IMR-90 (cell line): Measurements from ENCODE around the gene CDKN1A. TPM values are rescaled to one million over a fixed set of nuclear protein-coding genes. Genes with fewer than 3 reads are reported as not detected.

Experiments
- ATAC-seq: fragments of 200-7000 bp; cut with Tn5 transposase; 2 replicates; pipeline ENCODE4 v1.9.1; 2020; ENCODE audit warnings: low read depth, mild to moderate bottlenecking, moderate library complexity
- BruUV-seq: library from RNA; stranded (reverse); fragments of 400-500 nt; replicated peaks from 2 replicates; lab custom pipeline; 2021; lab: Mats Ljungman, UMichigan
- CTCF ChIA-PET: fragments of 300-600 bp; formaldehyde crosslinking; extraction: SDS; loops from one replicate; lab custom pipeline; 2021; ENCODE audit warnings: antibody characterized with exemption; lab: Yijun Ruan, JAX
- POLR2A ChIA-PET: fragments of 300-600 bp; sonication (Branson Sonifier 250); formaldehyde crosslinking; loops from one replicate; lab custom pipeline; 2022; ENCODE audit warnings: antibody characterized with exemption; ENCODE audit not compliant: unreplicated experiment; lab: Charles Lee
- DNase-seq: peaks from one replicate; pipeline ENCODE4 v3.0.0; 2013
- H2AFZ ChIP-seq: replicated peaks from 2 replicates; pipeline ENCODE3; 2013; ENCODE audit warnings: low read length, mild to moderate bottlenecking; ENCODE audit not compliant: poor library complexity
- H2AK5ac ChIP-seq: 2 replicates; pipeline ENCODE4 v1.6.1; 2013; ENCODE audit warnings: low read depth, low read length, inconsistent platforms
- H2AK9ac ChIP-seq: replicated peaks from 2 replicates; pipeline ENCODE3; 2013; ENCODE audit warnings: mild to moderate bottlenecking, low read depth, low read length, moderate library complexity; ENCODE audit not compliant: poor library complexity
- H2BK120ac ChIP-seq: 2 replicates; pipeline ENCODE4 v1.6.1; 2013; ENCODE audit warnings: low read depth, low read length, inconsistent platforms
- H2BK15ac ChIP-seq: 3 replicates; pipeline ENCODE4 v1.6.1; 2013; ENCODE audit warnings: low read depth, low read length, inconsistent platforms
- H2BK20ac ChIP-seq: 2 replicates; pipeline ENCODE4 v1.6.1; 2013; ENCODE audit warnings: low read depth, mild to moderate bottlenecking, inconsistent platforms, low read length, moderate library complexity
- H2BK5ac ChIP-seq: 2 replicates; pipeline ENCODE4 v1.6.1; 2013; ENCODE audit warnings: mild to moderate bottlenecking, low read depth, low read length, inconsistent platforms; ENCODE audit not compliant: poor library complexity, severe bottlenecking
- H3K14ac ChIP-seq: replicated peaks from 2 replicates; pipeline ENCODE4 v1.6.1; 2013; ENCODE audit warnings: low read depth, low read length, inconsistent platforms
- H3K18ac ChIP-seq: 2 replicates; pipeline ENCODE4 v1.6.1; 2013; ENCODE audit warnings: low read depth, low read length, control low read depth
- H3K23ac ChIP-seq: 2 replicates; pipeline ENCODE4 v1.6.1; 2013; ENCODE audit warnings: low read depth, low read length, inconsistent platforms
- H3K27ac ChIP-seq: 2 replicates; pipeline ENCODE4 v1.5.1; 2013; ENCODE audit warnings: mild to moderate bottlenecking, control low read depth, low read length; ENCODE audit not compliant: insufficient read depth
- H3K27me3 ChIP-seq: 2 replicates; pipeline ENCODE4 v1.6.1; 2013; ENCODE audit warnings: low read length; ENCODE audit not compliant: control insufficient read depth, insufficient read depth
- H3K36me3 ChIP-seq: 2 replicates; pipeline ENCODE4 v1.6.1; 2013; ENCODE audit warnings: low read length, mixed read lengths; ENCODE audit not compliant: control insufficient read depth, insufficient read depth
- H3K4ac ChIP-seq: 2 replicates; pipeline ENCODE4 v1.6.1; 2013; ENCODE audit warnings: low read depth, low read length, inconsistent platforms
- H3K4me1 ChIP-seq: 2 replicates; pipeline ENCODE4 v1.6.1; 2013; ENCODE audit warnings: low read length, mixed read lengths; ENCODE audit not compliant: control insufficient read depth, insufficient read depth
- H3K4me2 ChIP-seq: 2 replicates; pipeline ENCODE4 v1.6.1; 2013; ENCODE audit warnings: low read depth, mild to moderate bottlenecking, control low read depth, low read length, moderate library complexity
- H3K4me3 ChIP-seq: 2 replicates; pipeline ENCODE4 v1.5.1; 2013; ENCODE audit warnings: low read depth, mild to moderate bottlenecking, control low read depth, low read length, moderate library complexity; ENCODE audit not compliant: insufficient read depth
- H3K56ac ChIP-seq: 2 replicates; pipeline ENCODE4 v1.6.1; 2013; ENCODE audit warnings: low read length, inconsistent platforms; ENCODE audit not compliant: insufficient read depth; ENCODE audit errors: extremely low read depth
- H3K79me1 ChIP-seq, 2 experiments: 2 replicates each; pipeline ENCODE4 v1.6.1; 2013; ENCODE audit warnings: low read length in 2 of 2, inconsistent platforms in 1 of 2, low read depth in 1 of 2
- H3K9ac ChIP-seq: 2 replicates; pipeline ENCODE4 v1.6.1; 2013; ENCODE audit warnings: low read depth, low read length, control low read depth
- H3K9me1 ChIP-seq: 2 replicates; pipeline ENCODE4 v1.6.1; 2013; ENCODE audit warnings: low read length, inconsistent platforms; ENCODE audit not compliant: insufficient read depth
- H3K9me3 ChIP-seq: 2 replicates; pipeline ENCODE4 v1.6.1; 2013; ENCODE audit warnings: low read length; ENCODE audit not compliant: control insufficient read depth, insufficient read depth
- H4K20me1 ChIP-seq: 2 replicates; pipeline ENCODE4 v1.6.1; 2013; ENCODE audit warnings: low read length, inconsistent platforms; ENCODE audit not compliant: insufficient read depth
- H4K5ac ChIP-seq: 2 replicates; pipeline ENCODE4 v1.6.1; 2013; ENCODE audit warnings: mild to moderate bottlenecking, low read depth, low read length, control low read depth
- H4K8ac ChIP-seq, 2 experiments: 2 replicates each; pipeline ENCODE4 v1.6.1; 2013; ENCODE audit warnings: low read depth in 2 of 2, low read length in 2 of 2, control low read depth in 1 of 2, inconsistent platforms in 1 of 2
- H4K91ac ChIP-seq: 2 replicates; pipeline ENCODE4 v1.6.1; 2013; ENCODE audit warnings: low read depth, low read length, inconsistent platforms; ENCODE audit not compliant: insufficient read depth
- BHLHE40 ChIP-seq: fragments of 150-350 bp; IDR thresholded peaks from 2 replicates; pipeline ENCODE4 v1.6.1; 2016; ENCODE audit warnings: mild to moderate bottlenecking, low read depth, low read length
- CEBPB ChIP-seq: IDR thresholded peaks from 2 replicates; pipeline ENCODE4 v1.6.1; 2012; ENCODE audit warnings: low read depth, low read length, improper control_type of control experiment
- CHD1 ChIP-seq: IDR thresholded peaks from 2 replicates; pipeline ENCODE4 v1.6.1; 2012; ENCODE audit warnings: low read depth, low read length, improper control_type of control experiment
- FOS ChIP-seq: fragments of 150-350 bp; IDR thresholded peaks from 2 replicates; pipeline ENCODE4 v1.6.1; 2016; ENCODE audit warnings: low read depth, low read length
- MAZ ChIP-seq: IDR thresholded peaks from 2 replicates; pipeline ENCODE4 v1.6.1; 2012; ENCODE audit warnings: low read depth, mild to moderate bottlenecking, low read length, improper control_type of control experiment, moderate library complexity, borderline replicate concordance
- NFE2L2 ChIP-seq: fragments of 150-350 bp; IDR thresholded peaks from 2 replicates; pipeline ENCODE4 v1.6.1; 2016; ENCODE audit warnings: low read depth, mild to moderate bottlenecking, low read length
- POLR2A ChIP-seq: IDR thresholded peaks from 2 replicates; pipeline ENCODE4 v1.6.1; 2012; ENCODE audit warnings: mild to moderate bottlenecking, low read depth, low read length
- RAD21 ChIP-seq: IDR thresholded peaks from 2 replicates; pipeline ENCODE4 v1.6.1; 2012; ENCODE audit warnings: low read length, improper control_type of control experiment
- RCOR1 ChIP-seq: IDR thresholded peaks from 2 replicates; pipeline ENCODE4 v1.6.1; 2012; ENCODE audit warnings: mild to moderate bottlenecking, low read length, improper control_type of control experiment; ENCODE audit not compliant: insufficient replicate concordance
- RFX5 ChIP-seq: IDR thresholded peaks from 2 replicates; pipeline ENCODE4 v1.8.0; 2012; ENCODE audit warnings: low read depth, mild to moderate bottlenecking, low read length, moderate library complexity
- SMC3 ChIP-seq: fragments of 150-350 bp; IDR thresholded peaks from 2 replicates; pipeline ENCODE4 v1.6.1; 2016; ENCODE audit warnings: low read depth, mild to moderate bottlenecking, antibody characterized with exemption, low read length, moderate library complexity
- USF2 ChIP-seq: fragments of 150-350 bp; IDR thresholded peaks from 2 replicates; pipeline ENCODE4 v1.6.1; 2017; ENCODE audit warnings: mild to moderate bottlenecking, antibody characterized with exemption, low read length, low read depth
- WGBS, 2 experiments: methylation state at CpG; one replicate each; pipeline versions ENCODE4 v1.1.5 to v1.1.7; 2013; ENCODE audit warnings: missing lambda C conversion rate in 2 of 2; ENCODE audit not compliant: insufficient read length in 1 of 2; ENCODE audit errors: extremely low coverage in 2 of 2; 5-methylcytosine and 5-hydroxymethylcytosine counted together
- dilution Hi-C: fragments of 300-500 bp; cut with HindIII; formaldehyde crosslinking; loops from one replicate; pipeline ENCODE4 v1.14.3; 2018; ENCODE audit warnings: low sequenced_read_pairs; ENCODE audit not compliant: unreplicated experiment
- in situ Hi-C: fragments of 300-500 bp; cut with MboI; formaldehyde crosslinking; loops from 3 replicates; pipeline ENCODE4 v1.14.3; 2019; ENCODE audit warnings: low sequenced_read_pairs, inconsistent platforms, mixed read lengths
- intact Hi-C: fragments of 100-400 bp; cut with micrococcal nuclease; formaldehyde crosslinking; loops from 2 replicates; pipeline ENCODE4 v1.10.0; 2022
- polyA plus RNA-seq, 3 experiments: library from polyadenylated mRNA; depleted of rRNA; stranded (reverse); fragments of >200 nt; gene quantifications; 2 replicates each; pipeline ENCODE4 v1.2.3, GENCODE V29; 2012; ENCODE audit warnings: low replicate concordance in 1 of 3
- total RNA-seq: library from RNA; depleted of rRNA; stranded (reverse); fragments of >200 nt; gene quantifications from 2 replicates; pipeline ENCODE4 v1.2.3, GENCODE V29; 2012
- TF ChIP-seq, protein P1 (sequence below): fragments of 150-350 bp; IDR thresholded peaks from 2 replicates; pipeline ENCODE4 v1.6.1; 2016; ENCODE audit warnings: low read depth, mild to moderate bottlenecking, low read length, moderate library complexity, borderline replicate concordance
- TF ChIP-seq, protein P2 (sequence below): conservative IDR thresholded peaks from 2 replicates; pipeline ENCODE4 v1.5.1; 2012; ENCODE audit warnings: mild to moderate bottlenecking, low read depth, low read length, improper control_type of control experiment

Gene CDKN1A
- total and polyA plus RNA-seq, 2 of the 4 experiments (the other 2 are of a cell fraction): 155 to 576 TPM

DNA sequence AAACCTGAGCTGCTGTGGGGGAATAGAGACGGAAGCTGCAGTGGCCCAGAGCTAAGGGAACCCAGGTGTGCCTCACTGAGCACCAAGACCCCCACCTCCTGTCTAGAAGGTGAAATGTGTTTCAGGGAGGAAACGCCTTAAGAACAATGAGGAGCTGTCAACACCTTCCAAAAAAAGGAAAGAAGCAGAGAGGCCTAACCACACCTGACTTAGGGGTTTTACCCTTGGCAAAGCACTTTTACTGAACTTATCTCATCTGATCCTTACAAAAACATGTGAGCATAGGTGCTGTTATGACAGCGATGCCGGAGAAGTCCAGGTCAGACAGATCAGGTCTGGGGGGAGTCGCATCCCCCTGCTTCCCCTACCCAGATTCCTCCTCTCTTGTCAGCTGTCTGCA, 16.1 kb upstream of the CDKN1A start:
- H3K9me1 ChIP-seq: peaks cover 11% of the 10 kb centered on the region
- H3K27ac ChIP-seq: no peak overlapping the region
- no peak overlapping the region for H3K9ac ChIP-seq
- H2BK20ac ChIP-seq: no peak overlapping the region
- H2BK120ac ChIP-seq: no peak overlapping the region; the same call in 1 of the 2 replicates
- no peak for ATAC-seq
- H3K27me3 ChIP-seq: no peaks in the 10 kb centered on the region
- no peak for DNase-seq
- no peaks in the 10 kb centered on the region for H3K36me3 ChIP-seq
- peaks cover 13% of the 10 kb centered on the region for H3K4me1 ChIP-seq
- H3K56ac ChIP-seq: no peak overlapping the region
- no peak overlapping the region for H3K14ac ChIP-seq
- H3K4me3 ChIP-seq: no peak overlapping the region
- H3K4me2 ChIP-seq: no peak overlapping the region
- H2AK5ac ChIP-seq: no peak overlapping the region
- no peak overlapping the region for H2AFZ ChIP-seq
- no peak overlapping the region for H4K8ac ChIP-seq
- H4K5ac ChIP-seq: no peak overlapping the region
- H4K20me1 ChIP-seq: no peaks in the 10 kb centered on the region
- ChIA-PET CTCF (no interaction called here), POLR2A (no interaction called here)
- dilution Hi-C loops (no loop called here), in situ Hi-C loops (no loop called here), intact Hi-C loops (no loop called here)
- no peak overlapping the region for H2BK15ac ChIP-seq
- no peak overlapping the region; the same call in 1 of the 2 replicates for H3K4ac ChIP-seq
- no CpG with 5 or more reads among the region's 5 CpGs for WGBS, 2 experiments
- no peak overlapping the region for H2AK9ac ChIP-seq
- no peak overlapping the region for H2BK5ac ChIP-seq
- peaks cover 0 to 8% of the 10 kb centered on the region in 2 experiments; a peak in 1 of 4 replicates for H3K79me1 ChIP-seq
- H4K91ac ChIP-seq: no peak overlapping the region
- TF ChIP-seq RFX5 (no peak), POLR2A (no peak), NFE2L2 (no peak), USF2 (no peak), RCOR1 (no peak), CEBPB (no peak), FOS (no peak), RAD21 (no peak), CHD1 (no peak), SMC3 (no peak), MAZ (no peak), BHLHE40 (no peak)
- TF ChIP-seq, protein P1, sequence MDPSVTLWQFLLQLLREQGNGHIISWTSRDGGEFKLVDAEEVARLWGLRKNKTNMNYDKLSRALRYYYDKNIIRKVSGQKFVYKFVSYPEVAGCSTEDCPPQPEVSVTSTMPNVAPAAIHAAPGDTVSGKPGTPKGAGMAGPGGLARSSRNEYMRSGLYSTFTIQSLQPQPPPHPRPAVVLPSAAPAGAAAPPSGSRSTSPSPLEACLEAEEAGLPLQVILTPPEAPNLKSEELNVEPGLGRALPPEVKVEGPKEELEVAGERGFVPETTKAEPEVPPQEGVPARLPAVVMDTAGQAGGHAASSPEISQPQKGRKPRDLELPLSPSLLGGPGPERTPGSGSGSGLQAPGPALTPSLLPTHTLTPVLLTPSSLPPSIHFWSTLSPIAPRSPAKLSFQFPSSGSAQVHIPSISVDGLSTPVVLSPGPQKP: no peak
- TF ChIP-seq, protein P2, sequence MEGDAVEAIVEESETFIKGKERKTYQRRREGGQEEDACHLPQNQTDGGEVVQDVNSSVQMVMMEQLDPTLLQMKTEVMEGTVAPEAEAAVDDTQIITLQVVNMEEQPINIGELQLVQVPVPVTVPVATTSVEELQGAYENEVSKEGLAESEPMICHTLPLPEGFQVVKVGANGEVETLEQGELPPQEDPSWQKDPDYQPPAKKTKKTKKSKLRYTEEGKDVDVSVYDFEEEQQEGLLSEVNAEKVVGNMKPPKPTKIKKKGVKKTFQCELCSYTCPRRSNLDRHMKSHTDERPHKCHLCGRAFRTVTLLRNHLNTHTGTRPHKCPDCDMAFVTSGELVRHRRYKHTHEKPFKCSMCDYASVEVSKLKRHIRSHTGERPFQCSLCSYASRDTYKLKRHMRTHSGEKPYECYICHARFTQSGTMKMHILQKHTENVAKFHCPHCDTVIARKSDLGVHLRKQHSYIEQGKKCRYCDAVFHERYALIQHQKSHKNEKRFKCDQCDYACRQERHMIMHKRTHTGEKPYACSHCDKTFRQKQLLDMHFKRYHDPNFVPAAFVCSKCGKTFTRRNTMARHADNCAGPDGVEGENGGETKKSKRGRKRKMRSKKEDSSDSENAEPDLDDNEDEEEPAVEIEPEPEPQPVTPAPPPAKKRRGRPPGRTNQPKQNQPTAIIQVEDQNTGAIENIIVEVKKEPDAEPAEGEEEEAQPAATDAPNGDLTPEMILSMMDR: no peak
- no peaks in the 10 kb centered on the region for H3K9me3 ChIP-seq
- no peak overlapping the region for H3K23ac ChIP-seq
- no TSS peak for BruUV-seq
- H3K18ac ChIP-seq: no peak overlapping the region
